HG03064 (cell line): ENCODE data around the gene MAP2K5.
A peak's percentile ranks its signal among the peaks of the same experiment; 100 is the strongest.

ENCODE experiments used
- ATAC-seq: cut with Tn5 transposase; IDR thresholded peaks from one replicate; pipeline ENCODE4 v1.9.1; 2021; ENCODE audit warnings: low read depth; ENCODE audit not compliant: unreplicated experiment

MAP2K5 gene

GRCh38 chr15:67775250-67775649, 232.7 kb downstream of the MAP2K5 start:
- no peak for ATAC-seq

- no peak for ATAC-seq
Measured at GRCh38 chr15:67775998-67776397, 233.5 kb downstream of the MAP2K5 start.

- no peak for ATAC-seq
Measured at GRCh38 chr15:67776600-67776999, 234.1 kb downstream of the MAP2K5 start.

GRCh38 chr15:67777071-67777470, 234.6 kb downstream of the MAP2K5 start:
- ATAC-seq = no peak

GRCh38 chr15:67777773-67778172, 235.3 kb downstream of the MAP2K5 start:
- ATAC-seq = no peak

- ATAC-seq = no peak
Measured at GRCh38 chr15:67778968-67779548, 236.6 kb downstream of the MAP2K5 start.

- ATAC-seq = no peak
Measured at GRCh38 chr15:67779549-67780111, 237.1 kb downstream of the MAP2K5 start.

GRCh38 chr15:67781061-67781460, 238.6 kb downstream of the MAP2K5 start:
- no peak for ATAC-seq

- ATAC-seq = no peak
Measured at GRCh38 chr15:67781907-67782690, 239.6 kb downstream of the MAP2K5 start.

GRCh38 chr15:67782691-67782991, 240.1 kb downstream of the MAP2K5 start:
- ATAC-seq = no peak

- peak; percentile 49 for ATAC-seq
Measured at GRCh38 chr15:67783303-67783702, 240.8 kb downstream of the MAP2K5 start.

- ATAC-seq = peak; percentile 80
Measured at GRCh38 chr15:67784090-67784781, 241.7 kb downstream of the MAP2K5 start.

GRCh38 chr15:67784856-67785430, 242.4 kb downstream of the MAP2K5 start:
- ATAC-seq = no peak

GRCh38 chr15:67785431-67785830, 242.9 kb downstream of the MAP2K5 start:
- ATAC-seq = no peak

GRCh38 chr15:67786646-67787045, 244.1 kb downstream of the MAP2K5 start:
- no peak for ATAC-seq

- no peak for ATAC-seq
Measured at GRCh38 chr15:67788986-67789385, 246.5 kb downstream of the MAP2K5 start.

GRCh38 chr15:67790610-67791319, 248.3 kb downstream of the MAP2K5 start:
- no peak for ATAC-seq

- no peak for ATAC-seq
Measured at GRCh38 chr15:67792250-67792942, 249.9 kb downstream of the MAP2K5 start.

GRCh38 chr15:67794832-67795574, 252.5 kb downstream of the MAP2K5 start:
- ATAC-seq = no peak
